NCI-H748 treated with DMSO at 0.1 percent for 48 hours (cell line): ENCODE results near the gene PPP2R5A.

ENCODE experiments used
- DNase-seq: peaks from one replicate; lab custom pipeline; 2025; lab: John Stamatoyannopoulos, UW

PPP2R5A gene

GRCh38 chr1:212284744-212285684, at the start of gene PPP2R5A:
Gene PPP2R5A, plus strand, starts transcription at chr1:212285410. Its CDS starts 701 bp downstream, at chr1:212286111.
- DNase-seq = peak; percentile 91

DNA sequence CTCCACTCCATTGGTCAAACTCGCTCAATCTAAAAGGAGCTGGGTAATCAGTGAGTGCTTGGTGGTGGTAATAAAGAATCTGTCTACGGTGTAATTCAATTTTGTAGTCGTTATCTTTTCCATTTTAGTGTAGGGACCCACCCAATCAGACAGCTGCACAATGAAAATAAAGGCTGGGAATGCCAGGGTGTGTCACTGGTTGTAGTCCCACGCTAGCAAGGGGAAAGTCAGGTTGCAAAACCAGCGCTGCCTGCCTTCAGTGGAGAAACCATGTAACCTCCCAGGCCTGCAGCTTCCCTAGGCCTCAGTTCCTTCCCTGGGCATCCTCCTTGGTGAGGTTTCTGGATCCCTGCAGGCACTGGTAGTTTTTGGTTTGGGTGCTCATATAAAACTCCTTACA, 49.4 kb upstream of the PPP2R5A start:
- DNase-seq = no peak

DNA sequence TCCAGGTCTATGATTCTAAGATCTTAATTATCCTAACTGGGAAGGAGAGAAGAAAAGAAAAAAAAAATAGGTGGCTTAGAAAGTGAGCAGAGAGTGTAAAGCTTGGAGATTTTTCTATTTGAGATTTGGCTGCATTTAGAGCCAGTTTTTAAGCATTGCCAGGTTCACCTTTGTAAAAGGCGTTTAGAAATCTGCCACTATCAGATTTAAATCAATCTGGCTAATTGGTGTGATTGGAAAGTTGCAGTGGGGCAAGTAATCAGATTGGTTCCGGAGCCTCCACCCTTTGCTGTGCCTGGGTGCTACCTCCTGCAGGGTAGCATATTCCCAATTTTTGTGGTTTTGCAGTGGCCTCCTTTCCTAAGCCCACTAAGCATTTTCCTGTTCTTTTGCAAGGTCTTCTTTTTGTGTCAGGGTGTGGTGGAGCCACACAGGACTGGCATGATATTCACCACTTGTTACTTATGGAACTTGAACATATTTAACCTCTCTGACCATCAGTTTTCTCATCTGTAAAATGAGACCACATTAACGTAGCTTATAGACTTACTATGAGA, 48.5 kb upstream of the PPP2R5A start:
- no peak for DNase-seq

- no peak for DNase-seq
Observed at GRCh38 chr1:212237651-212238050, 47.6 kb upstream of the PPP2R5A start.

DNA sequence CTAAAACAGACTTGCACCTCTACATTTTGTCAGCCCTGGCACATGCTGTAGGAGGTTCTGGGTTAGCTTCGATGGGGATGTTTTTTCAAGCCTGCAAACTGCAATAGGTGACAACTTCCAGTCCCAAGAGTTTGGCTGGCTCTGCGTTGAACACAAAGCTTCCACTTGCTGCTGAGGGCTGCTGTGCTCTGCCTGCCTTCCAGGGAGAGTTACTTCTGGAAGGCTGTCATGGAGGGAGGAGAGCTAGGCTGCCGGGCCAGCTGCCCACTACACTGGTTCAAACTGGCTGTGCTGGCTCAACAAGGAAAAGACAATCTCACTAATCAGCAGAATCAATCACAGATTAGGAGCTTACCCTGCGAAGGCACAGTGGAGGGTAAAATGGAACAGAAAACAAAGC, 46.7 kb upstream of the PPP2R5A start:
- DNase-seq = no peak

DNA sequence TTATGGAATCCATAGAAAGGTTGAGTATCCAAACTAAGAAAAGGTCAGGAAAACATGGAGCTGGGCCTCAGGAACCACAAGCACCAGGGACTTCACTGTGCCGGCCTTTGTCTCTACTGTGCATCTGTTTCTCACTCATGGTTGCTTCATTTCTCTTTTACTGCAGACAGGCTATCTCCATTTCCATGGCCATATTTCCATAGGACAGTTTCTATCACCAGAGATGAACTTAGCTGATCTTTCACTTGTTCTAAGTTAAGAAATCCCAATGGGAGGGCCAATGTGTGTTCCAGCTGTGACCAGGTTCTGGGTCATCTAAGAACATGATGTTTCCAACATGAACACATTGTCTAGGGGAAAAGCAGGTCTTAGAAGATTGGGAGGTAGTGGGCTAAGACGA, 43.7 kb upstream of the PPP2R5A start:
- DNase-seq = no peak

DNA sequence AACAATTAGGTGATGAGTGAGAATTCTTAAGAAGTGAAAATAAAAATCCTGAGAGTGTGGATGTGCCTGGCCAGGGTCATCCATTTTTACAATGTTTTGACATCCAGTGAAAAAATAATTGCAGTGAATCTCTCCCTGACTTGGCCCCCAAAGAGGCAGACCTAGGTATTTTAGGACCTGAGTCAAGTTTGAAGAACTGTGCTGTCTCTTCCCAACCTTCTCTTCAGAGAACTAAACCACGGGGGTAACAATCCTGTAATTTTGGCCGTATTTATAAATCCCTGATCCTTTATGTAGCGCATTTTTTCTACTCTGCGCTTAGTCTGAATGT, 43.3 kb upstream of the PPP2R5A start:
- DNase-seq = no peak

DNA sequence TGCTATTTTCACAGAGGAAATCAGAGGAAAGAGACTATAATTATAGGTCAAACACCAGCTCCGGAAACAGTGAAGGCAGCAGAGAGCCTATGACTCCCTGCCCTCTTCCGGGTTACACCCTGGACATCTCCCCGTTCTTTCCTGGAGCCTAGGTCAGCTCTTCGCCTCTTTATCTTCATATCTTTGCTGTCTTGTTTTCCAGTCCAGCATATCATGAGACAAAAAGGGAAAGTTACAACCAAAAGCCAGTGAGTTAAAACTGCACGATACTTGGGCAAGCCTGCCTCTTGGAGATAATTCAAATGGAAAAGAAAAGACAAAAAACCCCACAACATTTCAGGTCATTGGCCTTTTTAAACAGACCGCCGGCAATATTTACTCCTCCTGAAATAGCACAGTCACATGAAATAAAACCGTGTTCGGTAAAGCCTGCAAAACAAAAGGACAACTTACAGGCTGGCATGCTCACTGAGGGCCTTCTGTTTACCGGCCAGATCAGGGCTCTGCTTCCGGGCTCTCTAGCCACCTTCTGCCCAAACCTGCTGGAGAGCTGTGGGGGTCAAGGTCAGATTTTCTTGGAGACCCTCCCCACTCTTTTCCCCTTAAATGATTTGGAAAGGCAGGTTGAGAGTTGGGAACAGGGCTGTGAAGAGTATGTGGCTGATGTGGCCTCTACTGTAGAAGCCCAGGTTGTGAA, 42.8 kb upstream of the PPP2R5A start:
- no peak for DNase-seq

DNA sequence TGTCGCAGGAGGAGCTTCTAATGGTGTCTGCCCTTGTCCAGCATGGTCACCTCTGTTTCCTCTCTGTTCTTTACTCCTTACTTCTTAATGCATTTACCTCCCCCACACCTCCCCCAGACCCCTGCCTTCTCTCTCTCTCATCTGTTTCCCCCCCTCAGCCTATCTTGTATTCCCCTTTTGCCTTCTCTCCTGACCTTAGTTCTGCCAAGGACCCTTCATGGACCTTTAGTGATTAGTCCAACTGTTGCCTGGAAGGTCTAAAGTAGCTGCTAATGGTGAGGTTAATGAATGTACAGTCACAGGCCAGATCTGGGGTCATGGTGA, 42.3 kb upstream of the PPP2R5A start:
- DNase-seq = no peak

- DNase-seq = no peak
Observed at GRCh38 chr1:212244441-212244840, 40.8 kb upstream of the PPP2R5A start.

- no peak for DNase-seq
Observed at GRCh38 chr1:212247179-212247721, 38.0 kb upstream of the PPP2R5A start.

DNA sequence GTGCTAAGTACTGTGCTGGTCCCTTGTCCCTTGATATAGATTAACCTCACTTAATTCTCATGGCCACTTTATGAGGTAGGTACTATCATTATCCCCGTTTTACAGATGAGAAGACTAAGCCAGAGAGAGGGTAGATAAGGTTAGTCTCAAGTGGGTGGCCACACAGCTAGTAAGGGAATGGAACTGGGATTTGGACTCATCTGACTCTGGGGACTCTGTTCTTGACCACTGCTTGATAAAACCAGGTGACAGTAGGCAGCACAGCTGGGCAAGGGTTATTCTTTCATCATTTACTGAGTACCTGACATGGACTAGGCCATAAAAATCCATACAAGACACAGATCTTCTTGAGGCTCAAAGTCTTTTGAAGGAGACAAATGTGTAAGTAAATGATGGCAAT, 37.2 kb upstream of the PPP2R5A start:
- DNase-seq = no peak

DNA sequence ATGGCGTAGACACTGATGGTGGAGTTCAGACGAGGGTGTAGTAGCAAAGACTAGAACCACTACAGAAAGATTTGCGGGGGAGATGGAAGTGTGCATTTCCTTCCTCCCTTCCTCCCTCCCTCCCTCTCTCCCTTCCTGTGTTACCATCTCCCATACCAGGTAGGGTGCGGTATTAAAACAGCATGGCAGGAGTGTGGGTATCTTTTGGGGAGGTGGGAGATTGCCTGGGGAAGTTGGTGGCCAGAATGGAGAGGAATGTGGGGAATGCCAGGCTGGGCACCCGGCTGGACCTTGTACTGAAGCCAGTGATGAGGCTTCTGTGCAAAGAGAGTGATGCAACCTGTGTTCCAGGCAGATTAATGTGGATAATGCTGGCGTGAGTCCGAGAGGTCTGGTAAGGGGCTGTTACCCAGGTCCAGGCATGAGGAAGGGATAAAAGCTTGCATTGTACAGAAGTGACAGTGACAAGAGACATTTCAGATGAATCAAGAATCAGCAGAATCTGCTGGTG, 30.3 kb upstream of the PPP2R5A start:
- DNase-seq = no peak

GRCh38 chr1:212255705-212256307, 29.4 kb upstream of the PPP2R5A start:
- DNase-seq = no peak

- DNase-seq = no peak
Observed at GRCh38 chr1:212256369-212256768, 28.8 kb upstream of the PPP2R5A start.

DNA sequence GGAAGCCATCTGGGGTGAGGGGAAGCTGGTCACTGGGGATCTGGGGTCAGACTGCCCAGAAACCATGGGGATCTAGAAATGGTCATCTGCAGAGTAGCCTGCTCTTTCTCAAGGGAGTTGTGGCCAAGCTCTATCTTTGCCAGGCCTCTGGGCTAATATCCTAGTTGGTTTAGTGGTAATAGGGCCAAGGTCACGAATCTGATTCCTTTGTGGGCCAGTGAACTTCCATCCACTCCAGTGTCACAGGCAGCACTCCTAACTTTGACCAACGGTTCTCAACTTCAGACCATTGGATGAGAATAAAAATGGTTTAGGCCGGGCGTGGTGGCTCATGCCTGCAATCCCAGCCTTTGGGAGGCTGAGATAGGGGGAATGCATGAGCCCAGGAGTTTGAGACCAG, 28.1 kb upstream of the PPP2R5A start:
- DNase-seq = no peak

GRCh38 chr1:212259693-212260480, 25.3 kb upstream of the PPP2R5A start:
- DNase-seq = no peak

DNA sequence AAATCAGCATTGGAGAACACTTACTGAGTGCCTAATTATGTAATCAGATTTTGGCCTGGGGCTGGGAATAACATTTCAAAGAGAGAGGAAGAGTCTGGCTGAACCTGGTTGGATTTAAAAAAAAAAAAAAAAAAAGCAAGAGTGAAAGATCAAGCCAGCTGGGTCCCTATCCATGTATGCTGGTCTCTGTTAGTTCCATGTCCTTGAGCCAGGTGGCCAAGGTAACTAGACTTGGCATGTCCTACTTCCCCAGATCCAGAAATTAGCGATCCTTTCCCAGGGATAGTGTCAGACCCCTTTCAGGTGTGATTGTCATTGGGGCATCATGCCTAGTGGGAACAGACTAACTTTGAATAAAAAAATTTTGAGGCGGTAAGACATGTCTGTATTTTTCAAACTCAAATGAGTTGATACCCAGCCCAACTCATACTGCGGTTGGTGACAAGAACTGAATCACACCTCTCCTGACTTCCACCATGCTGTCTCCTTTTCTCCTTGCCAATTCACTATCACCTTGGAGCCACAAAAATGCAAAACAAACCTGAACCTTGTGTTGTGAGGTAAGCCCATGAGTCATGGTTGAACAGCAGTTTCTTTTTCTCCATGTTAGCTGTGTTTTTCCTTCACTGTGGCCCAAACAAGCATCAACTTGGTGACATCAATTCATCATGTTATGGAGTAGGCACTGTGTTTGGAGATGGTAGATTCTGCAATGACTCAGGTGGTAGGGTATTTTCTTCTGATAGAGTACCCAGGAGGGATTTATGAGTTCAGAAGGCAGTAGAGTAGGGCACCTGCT, 24.5 kb upstream of the PPP2R5A start:
- no peak for DNase-seq

DNA sequence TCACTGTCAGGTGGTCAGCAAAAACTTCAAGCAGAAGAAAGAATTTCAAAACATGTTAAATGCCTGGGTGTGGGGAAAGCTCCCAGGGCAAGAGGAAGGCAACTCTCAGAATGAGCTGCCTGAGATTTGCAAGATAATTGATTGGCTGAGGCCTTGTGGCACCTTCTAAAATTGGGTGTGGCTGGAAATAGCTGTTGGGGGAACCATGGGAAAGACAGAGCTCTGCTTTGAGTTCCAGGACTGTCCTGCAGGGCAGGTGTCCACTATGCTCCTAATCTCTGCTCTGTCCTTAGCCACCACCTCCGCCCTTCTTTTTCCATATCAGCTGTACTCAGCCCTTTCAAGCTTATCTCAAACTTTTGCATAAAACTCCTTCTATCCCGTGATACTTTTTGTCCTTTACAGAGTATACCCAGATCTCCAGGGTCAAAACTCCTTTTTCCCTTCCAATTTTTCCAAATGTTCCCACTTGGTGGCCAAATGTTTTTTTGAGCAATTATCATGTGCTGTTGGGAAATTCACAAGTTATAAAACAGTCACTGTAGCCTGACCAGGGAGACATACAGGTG, 23.8 kb upstream of the PPP2R5A start:
- no peak for DNase-seq

DNA sequence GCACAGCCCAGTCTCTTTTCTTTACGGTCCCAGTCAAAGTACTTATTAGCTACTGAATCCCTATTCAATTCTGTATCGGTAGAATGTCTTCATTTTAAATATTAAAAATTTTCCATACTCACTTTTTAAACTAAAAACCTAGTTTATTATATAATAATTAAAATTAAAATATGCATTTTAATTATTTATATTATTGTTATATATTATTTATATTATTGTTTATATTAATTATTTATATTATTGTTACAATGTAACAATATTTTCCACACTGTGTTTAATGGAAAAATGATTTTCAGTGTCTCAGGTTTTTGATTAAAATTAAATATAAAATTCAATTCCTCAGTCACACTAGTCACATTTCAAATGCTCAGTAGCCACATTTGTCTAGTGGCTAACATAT, 18.2 kb upstream of the PPP2R5A start:
- DNase-seq = no peak
